ENCODE data around the gene NEDD8.
"Not testable (repeated sequence)": the region's sequence is repeated elsewhere in the genome, so short reads cannot be mapped to it uniquely, and the experiment has no call there.

NEDD8 gene

DNA sequence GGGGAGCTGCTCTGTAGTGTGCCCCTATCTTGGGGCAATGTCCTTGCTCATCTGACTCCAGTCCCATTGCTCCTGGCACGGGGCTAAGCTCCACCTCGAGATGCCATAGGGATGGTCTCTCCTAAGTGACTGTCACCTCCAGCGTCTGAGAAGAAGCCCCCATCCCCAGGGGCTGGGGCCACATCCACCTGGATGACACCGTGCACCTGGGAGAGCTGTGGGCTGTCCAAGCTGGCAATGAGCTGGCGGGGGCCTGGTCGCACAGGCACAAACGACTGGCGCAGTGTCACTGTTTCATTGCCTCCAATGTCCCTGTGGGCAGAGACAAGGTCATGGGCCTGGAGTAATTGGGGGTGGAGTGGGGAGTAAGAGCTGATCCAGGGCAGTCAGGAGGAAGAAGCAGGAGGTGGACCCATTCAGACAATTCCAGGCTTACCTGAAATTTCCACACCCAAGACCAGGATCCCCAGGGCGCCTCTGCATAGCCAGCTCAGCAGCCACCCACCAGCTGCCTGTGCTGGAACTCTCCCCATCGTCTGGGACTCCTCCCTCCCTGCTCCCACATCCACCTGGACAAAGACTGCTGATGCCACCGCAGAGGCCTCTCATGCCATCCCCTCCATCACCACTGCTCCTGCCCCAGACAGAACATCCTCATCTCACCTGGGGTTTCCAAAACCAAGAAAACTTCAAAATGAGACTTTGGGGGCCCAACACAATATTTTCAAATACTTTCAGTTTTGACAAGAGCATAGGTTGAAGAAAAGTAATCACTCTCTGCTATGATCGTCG, 17.3 kb upstream of the NEDD8 start:
- no peak for TF ChIP-seq CTCF (IDR thresholded peaks at IDR 0.05; ENCODE audit: insufficient read depth, low read depth, low read length, missing control alignments)
- no peak for DNase-seq (ENCODE audit: low read depth)
- H3K4me3 ChIP-seq (ENCODE audit: low read length) = no peak overlapping the region

DNA sequence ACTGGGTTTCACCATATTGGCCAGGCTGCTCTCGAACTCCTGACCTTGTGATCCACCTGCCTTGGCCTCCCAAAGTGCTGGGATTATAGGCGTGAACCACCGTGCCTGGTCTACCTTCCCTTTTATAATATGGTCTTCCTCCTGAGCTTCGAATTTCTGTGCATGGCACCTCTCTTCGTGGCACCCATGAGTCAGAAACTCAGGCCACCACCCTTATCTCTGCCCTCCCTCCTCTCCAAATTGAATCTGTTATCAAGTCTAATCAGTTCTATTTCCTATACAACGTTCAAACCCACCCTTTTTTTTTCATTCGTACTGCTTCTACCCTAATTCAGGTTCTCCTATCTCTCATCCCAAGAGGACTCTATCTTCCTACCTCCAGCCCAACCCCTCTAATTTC, 15.3 kb upstream of the NEDD8 start:
- no peak overlapping the region for H3K4me3 ChIP-seq (ENCODE audit: low read length)
- DNase-seq (ENCODE audit: low read depth) = no peak
- TF ChIP-seq CTCF (IDR thresholded peaks at IDR 0.05; ENCODE audit: insufficient read depth, low read depth, low read length, missing control alignments) = no peak

DNA sequence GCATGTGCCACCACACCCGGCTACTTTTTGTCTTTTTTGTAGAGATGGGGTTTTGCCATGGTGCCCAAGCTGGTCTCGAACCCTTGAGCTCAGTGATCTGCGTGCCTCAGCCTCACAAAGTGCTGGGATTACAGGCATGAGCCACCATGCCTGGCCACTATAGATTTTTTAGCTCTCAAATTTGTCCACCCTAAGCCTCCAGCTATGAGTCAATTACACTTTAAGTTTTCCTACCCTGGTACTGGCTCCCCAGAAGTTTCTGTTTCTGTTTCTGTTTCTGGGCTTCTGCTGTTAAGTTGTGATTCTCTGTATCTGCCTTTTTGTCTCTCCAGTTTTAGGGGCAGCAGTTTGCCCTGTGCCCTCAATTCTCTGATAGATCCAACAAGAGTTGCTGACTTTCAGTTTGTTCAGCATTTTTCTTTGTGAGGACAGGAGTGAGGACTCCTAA, 14.6 kb upstream of the NEDD8 start:
- no peak for DNase-seq (ENCODE audit: low read depth)
- no peak for TF ChIP-seq CTCF (IDR thresholded peaks at IDR 0.05; ENCODE audit: insufficient read depth, low read depth, low read length, missing control alignments)
- H3K4me3 ChIP-seq (ENCODE audit: low read length) = no peak overlapping the region

DNA sequence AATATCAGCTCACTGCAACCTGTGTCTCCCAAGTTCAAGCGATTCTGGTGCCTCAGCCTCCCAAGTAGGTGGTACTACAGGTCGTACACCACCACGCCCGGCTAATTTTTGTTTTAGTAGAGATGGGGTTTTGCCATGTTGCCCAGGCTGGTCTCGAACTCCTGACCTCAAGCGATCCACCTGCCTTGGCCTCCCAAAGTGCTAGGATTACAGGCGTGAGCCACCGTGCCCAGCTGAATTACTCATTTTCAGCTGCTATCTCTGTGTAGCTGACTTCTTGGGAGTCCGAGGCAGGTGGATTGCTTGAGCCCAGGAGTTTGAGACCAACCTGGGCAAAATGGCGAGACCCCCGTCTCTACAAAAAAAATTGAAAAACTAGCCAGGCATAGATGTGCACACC, 13.2 kb upstream of the NEDD8 start:
- not testable (repeated sequence) for DNase-seq (ENCODE audit: low read depth); H3K4me3 ChIP-seq (ENCODE audit: low read length)

- H3K4me3 ChIP-seq (ENCODE audit: low read length) = peak overlapping the region; percentile 91
- DNase-seq (ENCODE audit: low read depth) = peak; percentile 41
- no peak for TF ChIP-seq CTCF (IDR thresholded peaks at IDR 0.05; ENCODE audit: insufficient read depth, low read depth, low read length, missing control alignments)
Measured at GRCh38 chr14:24243336-24243836, 11.2 kb upstream of the NEDD8 start.

DNA sequence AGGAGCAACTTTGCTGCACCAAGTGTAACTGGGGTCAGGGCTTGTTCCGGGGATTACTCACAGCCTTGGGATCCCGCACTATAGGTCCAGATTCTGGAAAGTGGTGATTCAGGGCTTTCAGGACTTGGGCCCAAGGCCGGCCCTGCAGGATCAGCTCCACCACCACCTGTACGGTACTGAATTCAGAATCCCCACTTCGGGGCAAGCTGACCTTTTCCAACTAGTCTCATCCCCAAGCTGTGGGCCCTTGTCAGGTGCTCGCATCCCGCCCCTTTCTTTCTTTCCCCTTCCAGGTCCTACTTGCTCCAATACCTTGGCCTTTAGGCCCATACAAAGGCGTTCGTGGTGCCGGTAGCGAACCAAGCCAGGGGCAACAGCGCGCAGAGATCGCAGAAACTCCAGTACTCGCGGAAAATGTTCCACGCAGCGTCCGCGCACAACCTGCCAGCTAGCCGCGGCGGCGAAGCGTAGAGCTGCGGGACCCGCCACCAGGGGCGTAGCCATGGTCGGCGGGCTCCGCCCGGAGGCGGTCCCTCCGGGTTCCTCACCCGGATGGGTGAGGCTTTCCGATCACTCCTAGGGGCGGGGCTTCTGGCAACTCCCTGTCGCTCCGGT, 9.8 kb upstream of the NEDD8 start:
- H3K4me3 ChIP-seq (ENCODE audit: low read length) = peak overlapping the region; percentile 91
- peak; percentile 45 for TF ChIP-seq CTCF (IDR thresholded peaks at IDR 0.05; ENCODE audit: insufficient read depth, low read depth, low read length, missing control alignments)
- DNase-seq (ENCODE audit: low read depth) = peak; percentile 94

- no peak for TF ChIP-seq CTCF (IDR thresholded peaks at IDR 0.05; ENCODE audit: insufficient read depth, low read depth, low read length, missing control alignments)
- DNase-seq (ENCODE audit: low read depth) = no peak
- peak overlapping the region; percentile 21 for H3K4me3 ChIP-seq (ENCODE audit: low read length)
Measured at GRCh38 chr14:24240110-24240918, 8.1 kb upstream of the NEDD8 start.

Measured in epithelial cell of esophagus (primary cell).